SU-DHL-6 (cell line): ENCODE data around the gene ACAP1.
"Not testable (repeated sequence)": the region's sequence is repeated elsewhere in the genome, so short reads cannot be mapped to it uniquely, and the experiment has no call there.

Experiments
- H2AFZ ChIP-seq: fragments of 200-600 bp; sonication (generic); 2 replicates; pipeline ENCODE4 v1.6.1; 2014; ENCODE audit warnings: low read depth, mild to moderate bottlenecking, moderate library complexity, mixed read lengths, antibody characterized with exemption, low read length; ENCODE audit not compliant: severe bottlenecking
- H3F3A ChIP-seq: fragments of 200-600 bp; shearing (Covaris generic); 2 replicates; pipeline ENCODE4 v1.6.0; 2016; ENCODE audit warnings: antibody characterized with exemption, mild to moderate bottlenecking; ENCODE audit not compliant: insufficient read depth
- H3K27ac ChIP-seq: fragments of 200-600 bp; sonication (generic); 2 replicates; pipeline ENCODE4 v1.5.1; 2016; ENCODE audit warnings: low read depth, mild to moderate bottlenecking, low read length, moderate library complexity, mixed read lengths
- H3K27me3 ChIP-seq: fragments of 200-600 bp; sonication (generic), shearing (Covaris generic); 2 replicates; pipeline ENCODE4 v1.6.0; 2014; ENCODE audit warnings: mild to moderate bottlenecking, low read length
- H3K36me3 ChIP-seq: fragments of 200-600 bp; sonication (generic); 2 replicates; pipeline ENCODE4 v1.6.1; 2014; ENCODE audit warnings: mild to moderate bottlenecking, low read length, mixed read lengths
- H3K4me2 ChIP-seq: fragments of 300-600, 200-600 bp; shearing (Covaris generic), sonication (generic); 2 replicates; pipeline ENCODE4 v1.6.0; 2014; ENCODE audit warnings: low read length, low read depth, mild to moderate bottlenecking; ENCODE audit not compliant: poor library complexity, severe bottlenecking
- H3K4me3 ChIP-seq: fragments of 200-600 bp; sonication (generic); 2 replicates; pipeline ENCODE4 v1.5.1; 2014; ENCODE audit warnings: antibody characterized with exemption, low read length, mild to moderate bottlenecking, mixed read lengths; ENCODE audit not compliant: insufficient read depth, poor library complexity, severe bottlenecking
- H3K79me2 ChIP-seq: fragments of 200-600 bp; sonication (generic); 2 replicates; pipeline ENCODE4 v1.6.1; 2014; ENCODE audit warnings: mild to moderate bottlenecking, low read length, moderate library complexity; ENCODE audit not compliant: insufficient read depth
- H3K9ac ChIP-seq: fragments of 200-600 bp; sonication (generic); 2 replicates; pipeline ENCODE4 v1.7.0; 2014; ENCODE audit warnings: mild to moderate bottlenecking, low read length
- H3K9me2 ChIP-seq: fragments of 200-600 bp; sonication (generic); replicated peaks from 2 replicates; pipeline ENCODE4 v1.6.1; 2014; ENCODE audit warnings: low read length; ENCODE audit not compliant: insufficient read depth
- H3K9me3 ChIP-seq: fragments of 200-600 bp; sonication (generic); 2 replicates; pipeline ENCODE4 v1.6.1; 2014; ENCODE audit warnings: low read length, mixed read lengths; ENCODE audit not compliant: insufficient read depth
- H4K20me1 ChIP-seq: fragments of 200-600 bp; sonication (generic); 2 replicates; pipeline ENCODE4 v1.6.1; 2014; ENCODE audit warnings: low read depth, mild to moderate bottlenecking, antibody characterized with exemption, low read length, moderate library complexity, mixed read lengths
- EZH2phosphoT487 ChIP-seq: fragments of 200-600 bp; sonication (generic), shearing (Covaris generic); conservative IDR thresholded peaks from 2 replicates; pipeline ENCODE4 v1.6.1; 2018; ENCODE audit warnings: mild to moderate bottlenecking, antibody characterized with exemption, low read length, moderate library complexity, mixed read lengths
- TF ChIP-seq, protein P1 (sequence below): fragments of 200-600 bp; sonication (generic); IDR thresholded peaks from one replicate; pipeline ENCODE4 v1.5.1; 2017; ENCODE audit warnings: antibody characterized with exemption, mild to moderate bottlenecking, low read length, moderate library complexity; ENCODE audit not compliant: insufficient read depth, poor library complexity, severe bottlenecking

ACAP1 gene

DNA sequence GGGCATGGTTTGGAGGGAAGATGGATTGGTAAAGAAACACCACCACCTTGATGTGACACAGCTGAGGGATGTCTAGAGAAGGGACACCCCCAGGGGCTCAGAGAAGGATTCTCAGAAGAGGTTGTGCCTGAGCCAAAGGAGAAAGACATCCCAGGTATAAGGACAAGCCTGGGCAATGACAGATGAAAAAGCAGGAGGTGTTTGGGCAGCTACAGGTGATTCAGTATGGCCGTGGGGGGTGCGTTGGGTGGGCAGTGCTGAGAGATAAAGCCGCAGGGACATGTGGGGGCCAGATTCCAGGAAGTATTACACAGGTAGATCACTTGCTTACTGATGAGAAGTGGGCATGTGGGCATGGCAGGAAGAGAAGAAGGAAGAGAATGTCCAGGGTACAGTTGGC lies 25.6 kb downstream of the ACAP1 start:
- Histone ChIP-seq H4K20me1 (no peaks in the 10 kb centered on the region), H3K9me3 (no peaks in the 10 kb centered on the region), H3K9me2 (no peaks in the 10 kb centered on the region), H3K79me2 (no peaks in the 10 kb centered on the region), H3K4me3 (no peak overlapping the region), H3K4me2 (no peak overlapping the region), H3K27ac (no peak overlapping the region), H3K27me3 (no peaks in the 10 kb centered on the region), H2AFZ (no peak overlapping the region), H3K9ac (no peak overlapping the region), H3F3A (no peaks in the 10 kb centered on the region), H3K36me3 (no peaks in the 10 kb centered on the region)
- TF ChIP-seq EZH2phosphoT487 = no peak
- TF ChIP-seq, protein P1, sequence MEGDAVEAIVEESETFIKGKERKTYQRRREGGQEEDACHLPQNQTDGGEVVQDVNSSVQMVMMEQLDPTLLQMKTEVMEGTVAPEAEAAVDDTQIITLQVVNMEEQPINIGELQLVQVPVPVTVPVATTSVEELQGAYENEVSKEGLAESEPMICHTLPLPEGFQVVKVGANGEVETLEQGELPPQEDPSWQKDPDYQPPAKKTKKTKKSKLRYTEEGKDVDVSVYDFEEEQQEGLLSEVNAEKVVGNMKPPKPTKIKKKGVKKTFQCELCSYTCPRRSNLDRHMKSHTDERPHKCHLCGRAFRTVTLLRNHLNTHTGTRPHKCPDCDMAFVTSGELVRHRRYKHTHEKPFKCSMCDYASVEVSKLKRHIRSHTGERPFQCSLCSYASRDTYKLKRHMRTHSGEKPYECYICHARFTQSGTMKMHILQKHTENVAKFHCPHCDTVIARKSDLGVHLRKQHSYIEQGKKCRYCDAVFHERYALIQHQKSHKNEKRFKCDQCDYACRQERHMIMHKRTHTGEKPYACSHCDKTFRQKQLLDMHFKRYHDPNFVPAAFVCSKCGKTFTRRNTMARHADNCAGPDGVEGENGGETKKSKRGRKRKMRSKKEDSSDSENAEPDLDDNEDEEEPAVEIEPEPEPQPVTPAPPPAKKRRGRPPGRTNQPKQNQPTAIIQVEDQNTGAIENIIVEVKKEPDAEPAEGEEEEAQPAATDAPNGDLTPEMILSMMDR = no peak

DNA sequence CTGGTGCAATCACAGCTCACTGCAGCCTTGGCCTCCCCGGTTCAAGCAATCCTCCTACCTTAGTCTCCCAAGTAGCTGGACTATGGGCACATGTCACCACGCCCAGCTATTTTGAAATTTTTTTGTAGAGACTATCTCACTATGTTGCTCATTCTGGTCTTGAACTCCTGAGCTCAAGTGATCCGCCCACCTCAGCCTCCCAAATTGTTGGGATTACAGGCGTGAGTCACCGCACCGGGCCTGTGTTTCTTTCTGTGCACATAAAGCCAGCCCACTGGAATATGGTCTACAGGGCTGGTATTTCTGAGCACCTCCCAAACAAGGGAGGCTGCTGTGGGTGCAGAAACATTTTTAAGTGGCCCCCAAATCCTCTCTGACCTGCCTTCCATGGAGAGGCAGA lies 27.0 kb downstream of the ACAP1 start:
- Histone ChIP-seq H3K9ac (no peak overlapping the region), H3K4me2 (no peak overlapping the region), H4K20me1 (no peaks in the 10 kb centered on the region), H3K36me3 (no peaks in the 10 kb centered on the region), H3K27me3 (no peaks in the 10 kb centered on the region), H3K9me2 (no peaks in the 10 kb centered on the region), H3K27ac (no peak overlapping the region), H2AFZ (no peak overlapping the region), H3K79me2 (no peaks in the 10 kb centered on the region), H3K9me3 (no peaks in the 10 kb centered on the region), H3K4me3 (no peak overlapping the region), H3F3A (no peaks in the 10 kb centered on the region)
- TF ChIP-seq EZH2phosphoT487 = no peak
- TF ChIP-seq, protein P1 = no peak

DNA sequence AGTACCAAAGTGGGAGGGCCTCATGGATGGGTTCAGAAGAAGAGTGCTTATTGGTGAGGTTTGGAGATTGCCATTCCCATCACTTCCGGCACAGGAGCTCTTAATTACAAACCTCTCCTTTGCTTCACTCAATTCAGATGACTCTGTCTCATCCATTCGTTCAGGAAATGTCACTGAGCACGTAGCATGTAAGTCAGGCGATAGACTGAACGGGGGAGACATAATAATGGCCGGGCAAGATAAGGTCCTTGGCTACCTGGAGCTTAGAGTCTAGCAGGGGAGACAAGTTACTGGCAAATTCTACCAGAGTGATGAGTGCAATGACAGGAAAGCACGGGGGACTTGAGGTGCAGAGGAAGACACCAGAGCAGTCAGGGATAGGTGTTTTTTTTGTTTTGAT lies 29.6 kb downstream of the ACAP1 start:
- H3K9me2 ChIP-seq, H3K9ac ChIP-seq, H3K27me3 ChIP-seq, H3K36me3 ChIP-seq, H4K20me1 ChIP-seq, H3K27ac ChIP-seq, H3K9me3 ChIP-seq, H3K4me3 ChIP-seq, H3K79me2 ChIP-seq, H3F3A ChIP-seq, H2AFZ ChIP-seq, H3K4me2 ChIP-seq: not testable (repeated sequence)

GRCh38 chr17:7367083-7367482 lies 30.8 kb downstream of the ACAP1 start:
- no peak overlapping the region for H3K4me3 ChIP-seq
- no peaks in the 10 kb centered on the region for H3K79me2 ChIP-seq
- H4K20me1 ChIP-seq = no peaks in the 10 kb centered on the region
- H3F3A ChIP-seq = no peaks in the 10 kb centered on the region
- no peak overlapping the region for H3K4me2 ChIP-seq
- H2AFZ ChIP-seq = no peak overlapping the region
- H3K27ac ChIP-seq = no peak overlapping the region
- no peaks in the 10 kb centered on the region for H3K9me2 ChIP-seq
- no peaks in the 10 kb centered on the region for H3K27me3 ChIP-seq
- H3K9me3 ChIP-seq = no peaks in the 10 kb centered on the region
- H3K36me3 ChIP-seq = no peaks in the 10 kb centered on the region
- TF ChIP-seq, protein P1 = no peak
- TF ChIP-seq EZH2phosphoT487 = no peak
- no peak overlapping the region for H3K9ac ChIP-seq
